K562 (cell line): ENCODE results near the gene DNAAF3. TPM values are rescaled to one million over a fixed set of nuclear protein-coding genes. Genes with fewer than 3 reads are reported as not detected.

Experiments
- BCOR ChIP-seq: fragments of 450-650 bp; IDR thresholded peaks from 2 replicates; pipeline ENCODE4 v1.6.1; 2016
- BDP1 ChIP-seq: IDR thresholded peaks from 3 replicates; pipeline ENCODE4 v1.6.1; 2011; ENCODE audit not compliant: insufficient read length, insufficient read depth
- CTCFL ChIP-seq: IDR thresholded peaks from 2 replicates; pipeline ENCODE4 v1.6.1; 2011; ENCODE audit warnings: borderline replicate concordance, low read depth, mild to moderate bottlenecking, moderate library complexity, low read length; ENCODE audit not compliant: insufficient read depth, poor library complexity, severe bottlenecking
- DDX20 ChIP-seq: fragments of 450-650 bp; IDR thresholded peaks from 2 replicates; pipeline ENCODE4 v1.6.1; 2016; ENCODE audit warnings: missing genetic modification characterization, low read depth, mild to moderate bottlenecking, missing compliant biosample characterization, moderate library complexity
- E2F6 ChIP-seq, 2 experiments: IDR thresholded peaks; 2 replicates each; pipeline ENCODE4 v1.6.1; 2011; ENCODE audit warnings: borderline replicate concordance in 1 of 2, control low read depth in 1 of 2, low read depth in 1 of 2, low read length in 1 of 2, mild to moderate bottlenecking in 1 of 2, mixed read lengths in 1 of 2, moderate library complexity in 1 of 2; ENCODE audit not compliant: insufficient read depth in 1 of 2, insufficient read length in 1 of 2, poor library complexity in 1 of 2, severe bottlenecking in 1 of 2; ENCODE audit errors: extremely low read depth in 1 of 2
- ELF1 ChIP-seq: fragments of 200-800 bp; sonication (Bioruptor generic); IDR thresholded peaks from 2 replicates; pipeline ENCODE4 v1.6.1; 2016; ENCODE audit warnings: missing genetic modification characterization, missing compliant biosample characterization
- EP400 ChIP-seq: fragments of 450-650 bp; IDR thresholded peaks from 2 replicates; pipeline ENCODE4 v1.6.1; 2017; ENCODE audit warnings: antibody characterized with exemption, mild to moderate bottlenecking, moderate library complexity
- ETS2 ChIP-seq: IDR thresholded peaks from 2 replicates; pipeline ENCODE4 v1.6.1; 2016; ENCODE audit warnings: borderline replicate concordance, missing genetic modification characterization, mild to moderate bottlenecking, moderate library complexity, missing compliant biosample characterization; ENCODE audit not compliant: poor library complexity, severe bottlenecking
- GTF2B ChIP-seq: IDR thresholded peaks from 2 replicates; pipeline ENCODE4 v1.6.1; 2011; ENCODE audit not compliant: insufficient read length; ENCODE audit errors: extremely low read depth
- HBP1 ChIP-seq: fragments of 450-650 bp; formaldehyde crosslinking; IDR thresholded peaks from 2 replicates; pipeline ENCODE4 v1.4.0; 2022; ENCODE audit warnings: missing genetic modification characterization
- HDAC1 ChIP-seq, 2 experiments: fragments of 450-650 bp; IDR thresholded peaks; 2 replicates each; pipeline ENCODE4 v1.6.1; 2016 to 2017; ENCODE audit warnings: inconsistent platforms in 1 of 2, mild to moderate bottlenecking in 1 of 2, moderate library complexity in 1 of 2
- HNRNPL ChIP-seq: fragments of 200-400 bp; formaldehyde crosslinking; IDR thresholded peaks from 2 replicates; pipeline ENCODE4 v1.6.1; 2017; ENCODE audit warnings: low read depth, mild to moderate bottlenecking, low read length
- KAT2B ChIP-seq: IDR thresholded peaks from one replicate; pipeline ENCODE4 v1.6.1; 2012; ENCODE audit warnings: low read depth, mild to moderate bottlenecking, control low read depth, inconsistent platforms, low read length, moderate library complexity
- MIER1 ChIP-seq: fragments of 450-650 bp; IDR thresholded peaks from 2 replicates; pipeline ENCODE4 v1.6.1; 2016; ENCODE audit warnings: antibody characterized with exemption, mild to moderate bottlenecking, low read depth
- PATZ1 ChIP-seq: fragments of 250-450 bp; sonication (Bioruptor Pico); IDR thresholded peaks from 2 replicates; pipeline ENCODE4 v1.5.0; 2020; ENCODE audit warnings: mild to moderate bottlenecking, borderline replicate concordance
- RBFOX2 ChIP-seq: fragments of 200-400 bp; formaldehyde crosslinking; IDR thresholded peaks from 2 replicates; pipeline ENCODE4 v1.6.1; 2017; ENCODE audit warnings: low read depth, mild to moderate bottlenecking, low read length, moderate library complexity
- SUPT5H ChIP-seq: fragments of 450-650 bp; IDR thresholded peaks from 2 replicates; pipeline ENCODE4 v1.6.1; 2016
- TFAP4 ChIP-seq: sonication (generic); formaldehyde crosslinking; IDR thresholded peaks from 2 replicates; pipeline ENCODE4 v1.8.0; 2022; ENCODE audit warnings: missing genetic modification reagents, mild to moderate bottlenecking, moderate library complexity, borderline replicate concordance
- ZEB2 ChIP-seq: fragments of 450-650 bp; IDR thresholded peaks from 2 replicates; pipeline ENCODE4 v1.6.1; 2016
- ZNF347 ChIP-seq: fragments of 450-650 bp; formaldehyde crosslinking; IDR thresholded peaks from 2 replicates; pipeline ENCODE4 v1.4.0; 2020; ENCODE audit warnings: low read depth, mild to moderate bottlenecking, moderate library complexity
- polyA plus RNA-seq, 8 experiments: library from polyadenylated mRNA; depleted of rRNA in 4 of 8; stranded (reverse) in 5 of 8; unstranded in 3 of 8; fragments of >200 nt; fragmentation: Nextera tagmentation in 2 of 8; fragmentation: Illumina TruSeq in 1 of 8; extraction: Ambion mirVana in 2 of 8; extraction: Trizol in 1 of 8; gene quantifications; 2 replicates each; pipeline versions ENCODE4 v1.2.1 to v1.2.3, GENCODE V29; 2011 to 2014; ENCODE audit warnings: inconsistent platforms in 1 of 8, missing spikeins in 1 of 8
- total RNA-seq, 7 experiments: library from RNA; depleted of rRNA in 6 of 7; stranded (reverse); fragments of >200 nt in 6 of 7; fragmentation: Illumina TruSeq in 2 of 7; extraction: Trizol in 2 of 7; gene quantifications; 2 replicates each; pipeline versions ENCODE4 v1.2.1 to v1.2.3, GENCODE V29; 2011 to 2021; ENCODE audit warnings: low replicate concordance in 1 of 7

DNAAF3 gene
- total and polyA plus RNA-seq, 9 of the 15 experiments (the other 6 are each of a cell fraction or from before 2014, with no cell fraction given): 21.6 to 61.5 (median 43.0) TPM

- TF ChIP-seq ETS2 (tag) (no peak), RBFOX2 (0 out of 2 replicates have a peak, but pooled peaks have one; percentile 21), BDP1 (no peak), ELF1 (tag) (peak; percentile 95), CTCFL (no peak), GTF2B (no peak), MIER1 (0 out of 2 replicates have a peak, but pooled peaks have one; percentile 62), EP400 (peak; percentile 71; the same call in 1 of the 2 replicates), BCOR (peak; percentile 34; the same call in 1 of the 2 replicates), KAT2B (no peak), ZNF347 (no peak), E2F6 (IDR thresholded peaks at IDR 0.05; ENCODE audit: borderline replicate concordance in 1 of 2, extremely low read depth in 1 of 2, insufficient read depth in 1 of 2, insufficient read length in 1 of 2, low read depth in 1 of 2, low read length in 1 of 2, poor library complexity in 1 of 2, severe bottlenecking in 1 of 2) (no peak), HDAC1 (IDR thresholded peaks at IDR 0.05) (peak in 1 of 2 experiments; percentile 55; a peak in 1 of 4 replicates), SUPT5H (0 out of 2 replicates have a peak, but pooled peaks have one; percentile 23), TFAP4 (no peak), PATZ1 (no peak), DDX20 (tag) (no peak), HNRNPL (no peak), HBP1 (CRISPR knock-in tag) (peak; percentile 88), ZEB2 (peak; percentile 59; the same call in 1 of the 2 replicates)
Measured at GRCh38 chr19:55152017-55152416, 14.4 kb downstream of the DNAAF3 start (continued).
